Gastroesophageal sphincter (tissue), 4 donors: ENCODE data around the gene ALKBH5. TPM values are rescaled to one million over a fixed set of nuclear protein-coding genes. Genes with fewer than 3 reads are reported as not detected.

Source experiments
- ATAC-seq: fragments of 150-250 bp; one replicate; pipeline ENCODE4 v1.9.1; 2016; ENCODE audit warnings: mild to moderate bottlenecking, moderate library complexity
- H3K27ac ChIP-seq, 4 donors: fragments of 200-600 bp; sonication (generic) in 3 of 4; 1 replicate in 3 of 4; 2 replicates in 1 of 4; pipeline ENCODE4 v1.5.1; 2016 to 2019
- H3K27me3 ChIP-seq: fragments of 200-600 bp; sonication (generic); one replicate; pipeline ENCODE4 v1.5.1; 2019
- H3K36me3 ChIP-seq, 2 donors: fragments of 200-600 bp; sonication (generic); one replicate each; pipeline ENCODE4 v1.5.1; 2019; ENCODE audit warnings: control low read depth in 1 of 2
- H3K4me1 ChIP-seq, 3 donors: fragments of 200-600 bp; sonication (generic); 1 replicate in 2 of 3; 2 replicates in 1 of 3; pipeline ENCODE4 v1.5.1; 2016 to 2019; ENCODE audit warnings: control low read depth in 2 of 3
- H3K4me3 ChIP-seq, 2 donors: fragments of 200-600 bp; sonication (generic); one replicate each; pipeline ENCODE4 v1.5.1; 2019; ENCODE audit warnings: mild to moderate bottlenecking in 1 of 2, moderate library complexity in 1 of 2
- H3K9me3 ChIP-seq, 3 donors: fragments of 200-600 bp; sonication (generic); one replicate each; pipeline ENCODE4 v1.5.1; 2017 to 2019; ENCODE audit warnings: control low read depth in 2 of 3
- EP300 ChIP-seq: sonication (generic); formaldehyde crosslinking; IDR thresholded peaks from one replicate; pipeline ENCODE4 v1.6.1; 2017; ENCODE audit warnings: antibody characterized with exemption, mild to moderate bottlenecking
- POLR2A ChIP-seq, 2 donors: fragments of 450-650 bp; IDR thresholded peaks; one replicate each; pipeline ENCODE4 v1.6.1; 2017; ENCODE audit warnings: antibody characterized with exemption in 2 of 2, mild to moderate bottlenecking in 2 of 2, moderate library complexity in 1 of 2
- POLR2AphosphoS5 ChIP-seq: sonication (generic); formaldehyde crosslinking; IDR thresholded peaks from one replicate; pipeline ENCODE4 v1.6.1; 2017; ENCODE audit warnings: antibody characterized with exemption
- WGBS, 2 donors: methylation state at CpG; one replicate each; pipeline ENCODE4 v1.1.5; 2018; ENCODE audit warnings: low coverage in 1 of 2; 5-methylcytosine and 5-hydroxymethylcytosine counted together
- total RNA-seq, 4 donors: library from RNA; depleted of rRNA; stranded (reverse); fragments of >200 nt; gene quantifications; one replicate each; pipeline ENCODE4 v1.1.0, GENCODE V29; 2016
- TF ChIP-seq, protein P1 (sequence below), 4 experiments: fragments of 200-600 bp in 2 of 4; fragments of 450-650 bp in 2 of 4; sonication (generic) in 1 of 4; IDR thresholded peaks; one replicate each; pipeline ENCODE4 v1.5.1; 2017 to 2019; ENCODE audit warnings: antibody characterized with exemption in 4 of 4, mild to moderate bottlenecking in 2 of 4, moderate library complexity in 2 of 4

The ALKBH5 gene
- total RNA-seq, 4 donors from 2014 or later = 123 to 207 (median 131) TPM

DNA sequence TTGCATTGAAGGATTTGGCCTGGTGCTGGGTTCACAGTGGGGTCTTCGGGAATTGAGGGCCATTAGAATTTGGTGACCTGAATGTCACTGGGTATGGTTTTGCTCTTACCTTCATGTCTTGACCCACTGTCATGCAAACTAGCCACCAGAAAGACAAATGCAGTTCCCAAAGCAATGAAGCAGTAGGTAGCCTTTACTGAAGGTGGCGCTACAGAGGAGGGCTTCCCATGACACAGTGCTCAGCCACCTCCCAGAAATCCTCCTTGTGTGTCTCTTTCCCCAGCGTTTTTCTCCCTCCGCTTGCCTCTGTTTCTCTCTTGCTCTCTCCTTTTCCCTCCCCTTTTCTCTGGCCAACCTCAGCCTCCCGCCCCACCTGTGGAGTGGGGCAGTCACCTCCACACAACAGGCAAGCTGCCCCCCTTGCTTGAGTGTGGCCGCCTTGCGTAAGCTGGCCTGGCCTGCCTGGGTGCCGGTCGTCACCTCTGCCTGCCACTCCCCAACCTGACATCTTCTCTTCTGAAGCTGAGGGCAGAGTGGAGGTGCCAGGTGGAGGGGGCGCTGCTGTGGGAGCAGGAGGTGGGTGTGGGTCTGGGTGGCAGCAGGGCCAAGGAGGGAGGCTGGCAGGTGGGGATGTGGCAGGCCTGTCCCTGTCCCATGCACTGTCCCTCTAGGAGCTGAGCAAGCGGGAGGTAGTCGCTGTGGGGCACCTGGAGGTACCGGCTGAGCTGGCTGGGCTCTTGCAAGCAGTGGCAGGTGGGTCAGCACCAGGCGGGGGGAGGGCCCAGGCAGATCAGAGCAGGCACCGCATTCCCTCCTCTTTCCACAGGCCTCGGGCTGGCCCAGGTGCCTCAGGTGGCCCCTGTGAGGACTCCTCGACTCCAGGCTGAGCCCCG is 40.3 kb upstream of the ALKBH5 start:
- H3K4me3 ChIP-seq = no peak overlapping the region
- ATAC-seq = no peak
- H3K36me3 ChIP-seq = no peaks in the 10 kb centered on the region
- peaks cover 0 to 9% (median 0%) of the 10 kb centered on the region in 3 donors for H3K4me1 ChIP-seq
- peaks cover 32% of the 10 kb centered on the region for H3K27me3 ChIP-seq
- no peak overlapping the region for H3K27ac ChIP-seq
- 40% methylated on average over 1 of the region's 18 CpGs; no CpG with 5 or more reads in 1 of the 2 donors for WGBS, 2 donors
- H3K9me3 ChIP-seq = no peaks in the 10 kb centered on the region
- no peak for TF ChIP-seq POLR2AphosphoS5
- TF ChIP-seq, protein P1, sequence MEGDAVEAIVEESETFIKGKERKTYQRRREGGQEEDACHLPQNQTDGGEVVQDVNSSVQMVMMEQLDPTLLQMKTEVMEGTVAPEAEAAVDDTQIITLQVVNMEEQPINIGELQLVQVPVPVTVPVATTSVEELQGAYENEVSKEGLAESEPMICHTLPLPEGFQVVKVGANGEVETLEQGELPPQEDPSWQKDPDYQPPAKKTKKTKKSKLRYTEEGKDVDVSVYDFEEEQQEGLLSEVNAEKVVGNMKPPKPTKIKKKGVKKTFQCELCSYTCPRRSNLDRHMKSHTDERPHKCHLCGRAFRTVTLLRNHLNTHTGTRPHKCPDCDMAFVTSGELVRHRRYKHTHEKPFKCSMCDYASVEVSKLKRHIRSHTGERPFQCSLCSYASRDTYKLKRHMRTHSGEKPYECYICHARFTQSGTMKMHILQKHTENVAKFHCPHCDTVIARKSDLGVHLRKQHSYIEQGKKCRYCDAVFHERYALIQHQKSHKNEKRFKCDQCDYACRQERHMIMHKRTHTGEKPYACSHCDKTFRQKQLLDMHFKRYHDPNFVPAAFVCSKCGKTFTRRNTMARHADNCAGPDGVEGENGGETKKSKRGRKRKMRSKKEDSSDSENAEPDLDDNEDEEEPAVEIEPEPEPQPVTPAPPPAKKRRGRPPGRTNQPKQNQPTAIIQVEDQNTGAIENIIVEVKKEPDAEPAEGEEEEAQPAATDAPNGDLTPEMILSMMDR (IDR thresholded peaks at IDR 0.05) = no peak
- no peak for TF ChIP-seq POLR2A (IDR thresholded peaks at IDR 0.05)
- no peak for TF ChIP-seq EP300

DNA sequence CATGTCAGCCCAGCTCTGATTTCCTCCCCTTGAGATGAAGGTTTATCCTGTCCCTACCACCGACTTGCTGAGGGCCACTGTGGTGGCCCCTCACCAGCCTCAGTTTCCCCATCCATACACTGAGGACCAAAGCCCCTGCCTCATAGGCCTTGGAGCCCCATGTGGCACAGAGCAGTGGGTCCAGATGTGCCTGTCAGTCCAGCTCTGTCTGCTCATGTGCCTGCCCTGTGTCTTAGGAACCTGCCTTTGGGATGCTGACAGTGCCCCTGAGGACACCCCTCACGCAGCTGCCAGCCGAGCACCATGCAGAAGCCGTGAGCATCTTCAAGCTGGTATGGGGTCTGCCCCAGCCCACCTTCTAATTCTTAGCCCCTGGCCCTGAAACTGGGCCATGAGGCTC is 39.4 kb upstream of the ALKBH5 start:
- no CpG with 5 or more reads among the region's 4 CpGs for WGBS, 2 donors
- Histone ChIP-seq H3K36me3 (peaks cover 0 to 1% of the 10 kb centered on the region in 2 donors), H3K27ac (no peak overlapping the region), H3K4me3 (no peak overlapping the region), H3K27me3 (peaks cover 32% of the 10 kb centered on the region), H3K9me3 (no peaks in the 10 kb centered on the region), H3K4me1 (peaks cover 0 to 9% (median 0%) of the 10 kb centered on the region in 3 donors)
- TF ChIP-seq EP300 (no peak), POLR2AphosphoS5 (no peak), POLR2A (IDR thresholded peaks at IDR 0.05) (no peak)
- ATAC-seq = no peak

DNA sequence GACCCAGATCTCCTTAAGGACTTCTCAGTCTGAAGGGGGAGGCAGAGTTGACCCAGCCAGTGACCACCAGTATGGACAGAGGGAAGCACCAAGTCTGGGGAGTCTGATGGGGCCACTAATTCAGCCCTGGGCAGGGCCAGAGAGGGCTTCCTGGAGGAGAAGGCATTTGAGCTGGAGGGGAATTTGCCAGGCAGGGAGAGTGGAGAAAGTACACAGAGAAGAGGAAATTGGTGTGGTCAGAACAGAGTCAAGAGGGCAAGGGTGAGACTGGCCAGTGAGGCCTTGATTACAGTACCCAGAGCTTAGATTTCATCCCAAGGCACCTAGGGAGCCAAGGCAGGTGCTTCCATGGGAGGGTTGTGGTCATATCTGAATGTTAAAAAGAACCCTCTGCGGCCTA is 38.8 kb upstream of the ALKBH5 start:
- no peak overlapping the region for H3K4me3 ChIP-seq
- 88 to 100% methylated on average over 1 of the region's 1 CpG for WGBS, 2 donors
- no peak for ATAC-seq
- peaks cover 0 to 9% (median 0%) of the 10 kb centered on the region in 3 donors for H3K4me1 ChIP-seq
- no peak overlapping the region for H3K27ac ChIP-seq
- H3K36me3 ChIP-seq = peaks cover 0 to 3% of the 10 kb centered on the region in 2 donors
- TF ChIP-seq POLR2AphosphoS5 (no peak), EP300 (no peak), POLR2A (IDR thresholded peaks at IDR 0.05) (no peak)
- TF ChIP-seq, protein P1 (IDR thresholded peaks at IDR 0.05) = no peak
- no peaks in the 10 kb centered on the region for H3K9me3 ChIP-seq
- H3K27me3 ChIP-seq = peaks cover 32% of the 10 kb centered on the region

DNA sequence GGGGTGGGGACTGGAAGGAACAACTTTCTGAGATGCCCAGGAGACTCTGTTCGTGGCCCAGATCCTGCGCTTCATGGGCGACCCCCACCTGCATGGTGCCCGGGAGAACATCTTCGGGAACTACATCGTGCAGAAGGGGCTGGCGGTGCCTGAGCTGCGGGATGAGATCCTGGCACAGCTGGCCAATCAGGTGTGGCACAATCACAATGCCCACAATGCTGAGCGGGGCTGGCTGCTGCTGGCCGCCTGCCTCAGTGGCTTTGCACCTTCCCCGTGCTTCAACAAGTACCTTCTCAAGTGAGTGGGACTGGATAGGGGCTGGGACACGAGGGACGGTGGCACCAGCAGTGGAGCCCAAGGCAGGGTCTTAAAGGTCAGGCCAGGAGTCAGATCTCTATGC is 37.8 kb upstream of the ALKBH5 start:
- no peak overlapping the region for H3K4me3 ChIP-seq
- peaks cover 32% of the 10 kb centered on the region for H3K27me3 ChIP-seq
- H3K4me1 ChIP-seq = peaks cover 0 to 8% (median 0%) of the 10 kb centered on the region in 3 donors
- no peak for ATAC-seq
- H3K9me3 ChIP-seq = no peaks in the 10 kb centered on the region
- WGBS, 2 donors = 85% methylated on average over 8 of the region's 13 CpGs; no CpG with 5 or more reads in 1 of the 2 donors
- TF ChIP-seq EP300 = no peak
- TF ChIP-seq, protein P1 (IDR thresholded peaks at IDR 0.05) = no peak
- no peak for TF ChIP-seq POLR2A (IDR thresholded peaks at IDR 0.05)
- TF ChIP-seq POLR2AphosphoS5 = no peak
- peaks cover 0 to 6% of the 10 kb centered on the region in 2 donors for H3K36me3 ChIP-seq
- no peak overlapping the region for H3K27ac ChIP-seq

DNA sequence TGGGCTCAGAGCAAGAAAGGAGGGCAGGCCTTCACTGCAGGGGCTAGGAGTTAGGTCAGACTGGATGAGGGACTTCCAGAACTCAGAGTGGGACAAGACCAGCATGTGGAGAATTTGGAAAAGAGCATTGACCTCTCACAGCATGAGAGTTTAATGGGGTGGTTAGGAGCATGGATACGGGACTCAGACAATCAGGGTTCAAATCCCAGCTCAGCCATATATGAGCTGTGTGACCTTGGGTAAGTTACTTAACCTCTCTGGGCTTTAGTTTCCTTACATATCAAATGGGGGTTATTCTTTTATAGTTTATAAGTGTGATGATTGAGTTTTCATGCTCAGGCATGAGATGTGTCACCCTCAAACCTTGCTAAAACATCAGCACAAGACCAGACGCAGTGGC is 37.4 kb upstream of the ALKBH5 start:
- Histone ChIP-seq H3K4me1 (peaks cover 0 to 4% (median 0%) of the 10 kb centered on the region in 3 donors), H3K27me3 (peaks cover 32% of the 10 kb centered on the region), H3K9me3 (no peaks in the 10 kb centered on the region), H3K27ac (no peak overlapping the region), H3K36me3 (peaks cover 0 to 8% of the 10 kb centered on the region in 2 donors), H3K4me3 (no peak overlapping the region)
- ATAC-seq = no peak
- TF ChIP-seq POLR2A (IDR thresholded peaks at IDR 0.05) (no peak), EP300 (no peak), POLR2AphosphoS5 (no peak)
- TF ChIP-seq, protein P1 (IDR thresholded peaks at IDR 0.05) = no peak
- WGBS, 2 donors = 75 to 90% methylated on average over 1 of the region's 2 CpGs
